Measurements from ENCODE around the gene ZNF331.

Gene ZNF331

GRCh38 chr19:53626976-53627375 is 89.0 kb downstream of the ZNF331 start:
- DNase-seq (ENCODE audit: low read depth) = no peak
